Stimulated activated naive CD8-positive, alpha-beta T cell treated with anti-CD3 and anti-CD28 coated beads, Interleukin-15, Interleukin-2, amounts not matched to agents 100 ng/mL and 50 ng/mL, for 24 hours (primary cell): ENCODE measurements around the gene TSHR.
"Not testable (repeated sequence)": the region's sequence is repeated elsewhere in the genome, so short reads cannot be mapped to it uniquely, and the experiment has no call there.

Source experiments
- H3K27ac Mint-ChIP-seq: one replicate; pipeline ENCODE4 v1.8.0; 2021; ENCODE audit warnings: mild to moderate bottlenecking, mixed read lengths
- H3K27me3 Mint-ChIP-seq: one replicate; pipeline ENCODE4 v1.8.0; 2021; ENCODE audit warnings: mixed read lengths
- H3K36me3 Mint-ChIP-seq: one replicate; pipeline ENCODE4 v1.8.0; 2021; ENCODE audit warnings: low read depth, mixed read lengths
- H3K4me1 Mint-ChIP-seq: one replicate; pipeline ENCODE4 v1.8.0; 2021; ENCODE audit warnings: low read depth, mixed read lengths
- H3K4me3 Mint-ChIP-seq: one replicate; pipeline ENCODE4 v1.8.0; 2021; ENCODE audit warnings: mild to moderate bottlenecking, mixed read lengths
- H3K9me3 Mint-ChIP-seq: one replicate; pipeline ENCODE4 v1.8.0; 2021; ENCODE audit warnings: mixed read lengths

TSHR gene

DNA sequence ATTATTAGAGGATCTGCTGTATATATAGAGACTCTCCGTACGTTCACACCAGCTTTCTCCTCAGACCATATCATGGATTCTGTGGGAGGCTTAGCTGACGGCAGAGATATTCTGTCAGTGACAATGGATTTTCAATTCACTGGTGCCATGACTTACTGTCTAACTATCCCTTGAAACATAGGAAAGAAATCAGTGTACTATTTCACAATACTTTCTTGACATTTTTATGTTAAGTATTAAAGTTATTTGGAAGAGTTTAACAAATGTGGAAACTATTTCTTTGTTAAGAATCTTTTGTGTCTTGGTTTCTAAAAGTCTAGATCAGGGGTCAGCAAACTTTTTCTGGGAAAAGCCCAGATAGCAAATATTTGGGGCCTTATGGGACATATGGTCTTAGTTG, 146.8 kb downstream of the TSHR start:
- Mint-ChIP-seq H3K4me3 (no peak overlapping the region), H3K9me3 (no peaks in the 10 kb centered on the region), H3K27me3 (no peaks in the 10 kb centered on the region), H3K36me3 (no peaks in the 10 kb centered on the region), H3K4me1 (no peaks in the 10 kb centered on the region), H3K27ac (no peak overlapping the region)

DNA sequence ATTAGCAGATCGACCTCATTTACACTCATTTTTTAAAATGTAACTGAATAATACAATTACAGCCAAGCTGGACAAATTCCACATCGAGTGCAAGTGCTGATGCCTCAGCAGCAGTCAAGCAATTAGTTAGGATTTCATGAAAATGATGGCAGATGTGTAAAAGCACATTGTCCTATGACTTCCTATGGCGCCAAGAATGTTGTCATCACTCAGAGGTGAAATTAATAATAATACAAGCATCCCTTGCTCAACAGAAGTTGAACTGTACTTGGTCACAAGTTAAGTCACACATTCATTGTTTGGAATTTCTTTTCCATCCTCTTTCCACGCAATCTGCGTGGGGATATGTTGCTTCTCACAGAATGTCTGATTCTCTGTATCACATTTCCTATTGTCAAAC, 148.0 kb downstream of the TSHR start:
- no peaks in the 10 kb centered on the region for H3K9me3 Mint-ChIP-seq
- H3K27ac Mint-ChIP-seq = no peak overlapping the region
- no peaks in the 10 kb centered on the region for H3K36me3 Mint-ChIP-seq
- no peaks in the 10 kb centered on the region for H3K4me1 Mint-ChIP-seq
- H3K4me3 Mint-ChIP-seq = no peak overlapping the region
- no peaks in the 10 kb centered on the region for H3K27me3 Mint-ChIP-seq

- no peaks in the 10 kb centered on the region for H3K36me3 Mint-ChIP-seq
- H3K9me3 Mint-ChIP-seq = no peaks in the 10 kb centered on the region
- no peak overlapping the region for H3K4me3 Mint-ChIP-seq
- H3K27ac Mint-ChIP-seq = no peak overlapping the region
- H3K4me1 Mint-ChIP-seq = no peaks in the 10 kb centered on the region
- no peaks in the 10 kb centered on the region for H3K27me3 Mint-ChIP-seq
Measured at GRCh38 chr14:81105378-81105777, 150.0 kb downstream of the TSHR start.

GRCh38 chr14:81105961-81106360, 150.5 kb downstream of the TSHR start:
- Mint-ChIP-seq H3K27me3 (no peaks in the 10 kb centered on the region), H3K9me3 (no peaks in the 10 kb centered on the region), H3K27ac (no peak overlapping the region), H3K36me3 (no peaks in the 10 kb centered on the region), H3K4me1 (no peaks in the 10 kb centered on the region), H3K4me3 (no peak overlapping the region)

- H3K4me3 Mint-ChIP-seq = no peak overlapping the region
- H3K27me3 Mint-ChIP-seq = no peaks in the 10 kb centered on the region
- no peaks in the 10 kb centered on the region for H3K9me3 Mint-ChIP-seq
Measured at GRCh38 chr14:81110186-81110585, 154.8 kb downstream of the TSHR start.

GRCh38 chr14:81113176-81113575, 157.8 kb downstream of the TSHR start:
- Mint-ChIP-seq H3K4me1 (no peaks in the 10 kb centered on the region), H3K27ac (no peak overlapping the region), H3K4me3 (no peak overlapping the region), H3K9me3 (no peaks in the 10 kb centered on the region), H3K36me3 (no peaks in the 10 kb centered on the region), H3K27me3 (no peaks in the 10 kb centered on the region)

More at GRCh38 chr14:81110186-81110585, 154.8 kb downstream of the TSHR start:
- Mint-ChIP-seq H3K27ac (no peak overlapping the region), H3K4me1 (no peaks in the 10 kb centered on the region), H3K36me3 (no peaks in the 10 kb centered on the region)

- H3K27me3 Mint-ChIP-seq, H3K36me3 Mint-ChIP-seq, H3K27ac Mint-ChIP-seq, H3K4me3 Mint-ChIP-seq, H3K4me1 Mint-ChIP-seq, H3K9me3 Mint-ChIP-seq: not testable (repeated sequence)
Measured at GRCh38 chr14:81113945-81114820, 158.8 kb downstream of the TSHR start.

DNA sequence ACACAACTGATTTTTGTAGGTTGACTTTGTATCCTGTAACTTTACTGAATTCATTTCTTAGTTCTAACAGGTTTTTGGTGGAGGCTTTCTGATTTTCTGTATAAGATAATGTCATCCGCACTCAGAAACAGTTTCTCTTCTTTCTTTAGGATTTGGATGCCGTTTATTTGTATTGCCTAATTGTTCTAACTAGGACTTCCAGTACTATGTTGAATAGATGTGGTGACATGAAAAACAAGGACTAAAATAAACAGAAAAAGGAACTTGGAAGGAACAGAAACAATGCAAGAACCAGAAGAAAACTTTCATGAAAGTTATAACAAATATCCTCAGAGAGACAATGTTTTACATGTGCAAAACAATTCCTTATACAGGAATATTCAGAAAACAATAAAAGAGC, 165.1 kb downstream of the TSHR start:
- Mint-ChIP-seq H3K27me3 (no peaks in the 10 kb centered on the region), H3K27ac (no peak overlapping the region), H3K4me3 (no peak overlapping the region), H3K9me3 (no peaks in the 10 kb centered on the region), H3K36me3 (no peaks in the 10 kb centered on the region), H3K4me1 (peaks cover 6% of the 10 kb centered on the region)

GRCh38 chr14:81122326-81122725, 166.9 kb downstream of the TSHR start:
- Mint-ChIP-seq H3K27me3 (no peaks in the 10 kb centered on the region), H3K36me3 (no peaks in the 10 kb centered on the region), H3K4me1 (peaks cover 6% of the 10 kb centered on the region), H3K4me3 (no peak overlapping the region), H3K27ac (no peak overlapping the region), H3K9me3 (no peaks in the 10 kb centered on the region)

- peaks cover 6% of the 10 kb centered on the region for H3K4me1 Mint-ChIP-seq
- no peaks in the 10 kb centered on the region for H3K9me3 Mint-ChIP-seq
- H3K27ac Mint-ChIP-seq = no peak overlapping the region
- no peak overlapping the region for H3K4me3 Mint-ChIP-seq
- H3K36me3 Mint-ChIP-seq = no peaks in the 10 kb centered on the region
- H3K27me3 Mint-ChIP-seq = no peaks in the 10 kb centered on the region
Measured at GRCh38 chr14:81123811-81124210, 168.4 kb downstream of the TSHR start.

DNA sequence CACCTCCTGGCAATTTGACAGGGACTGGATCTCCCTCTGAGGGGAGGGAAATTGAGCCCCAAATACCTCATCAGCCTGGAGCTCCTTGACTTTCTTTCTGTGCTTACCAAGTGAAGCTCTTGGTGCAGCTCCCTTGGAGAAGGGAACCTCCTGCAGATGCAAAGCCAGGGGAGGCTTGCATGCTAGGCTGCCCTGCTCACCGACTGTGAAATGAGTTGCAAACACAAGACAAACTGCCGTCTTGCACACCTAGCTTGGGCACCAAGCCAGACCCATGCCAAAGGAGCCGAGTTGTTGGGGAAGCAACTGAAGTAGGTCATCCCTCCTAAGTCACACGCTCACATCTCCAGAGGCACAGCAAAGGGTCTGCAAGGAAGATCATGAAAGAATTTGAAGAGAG, 170.1 kb downstream of the TSHR start:
- H3K4me3 Mint-ChIP-seq = no peak overlapping the region
- peaks cover 6% of the 10 kb centered on the region for H3K4me1 Mint-ChIP-seq
- no peaks in the 10 kb centered on the region for H3K27me3 Mint-ChIP-seq
- H3K27ac Mint-ChIP-seq = no peak overlapping the region
- H3K36me3 Mint-ChIP-seq = no peaks in the 10 kb centered on the region
- no peaks in the 10 kb centered on the region for H3K9me3 Mint-ChIP-seq

DNA sequence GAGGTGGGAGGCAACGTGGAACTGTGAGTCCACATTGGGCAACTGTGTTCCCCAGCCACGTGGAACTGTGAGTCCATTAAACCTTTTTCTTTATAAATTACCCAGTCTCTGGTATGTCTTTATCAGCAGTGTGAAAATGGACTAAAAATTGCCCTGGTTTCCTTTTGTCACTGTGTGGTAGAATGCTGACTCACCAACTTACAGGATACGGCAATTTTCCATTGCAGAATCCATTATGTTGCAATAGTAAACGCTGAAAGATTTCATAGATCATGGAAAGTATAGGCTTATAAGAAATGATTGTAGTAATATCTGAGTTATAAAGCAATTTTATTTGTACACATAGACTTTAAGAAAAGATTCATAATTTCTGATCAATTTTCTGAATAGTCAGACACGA, 172.4 kb downstream of the TSHR start:
- H3K36me3 Mint-ChIP-seq = no peaks in the 10 kb centered on the region
- no peaks in the 10 kb centered on the region for H3K4me1 Mint-ChIP-seq
- no peak overlapping the region for H3K4me3 Mint-ChIP-seq
- no peak overlapping the region for H3K27ac Mint-ChIP-seq
- no peaks in the 10 kb centered on the region for H3K27me3 Mint-ChIP-seq
- no peaks in the 10 kb centered on the region for H3K9me3 Mint-ChIP-seq

- Mint-ChIP-seq H3K4me1 (no peaks in the 10 kb centered on the region), H3K4me3 (no peak overlapping the region), H3K27me3 (no peaks in the 10 kb centered on the region), H3K27ac (no peak overlapping the region), H3K36me3 (no peaks in the 10 kb centered on the region), H3K9me3 (no peaks in the 10 kb centered on the region)
Measured at GRCh38 chr14:81129242-81129641, 173.8 kb downstream of the TSHR start.

- Mint-ChIP-seq H3K36me3 (no peaks in the 10 kb centered on the region), H3K27ac (no peak overlapping the region), H3K4me3 (no peak overlapping the region), H3K9me3 (no peaks in the 10 kb centered on the region), H3K27me3 (no peaks in the 10 kb centered on the region), H3K4me1 (no peaks in the 10 kb centered on the region)
Measured at GRCh38 chr14:81132468-81132867, 177.0 kb downstream of the TSHR start.

DNA sequence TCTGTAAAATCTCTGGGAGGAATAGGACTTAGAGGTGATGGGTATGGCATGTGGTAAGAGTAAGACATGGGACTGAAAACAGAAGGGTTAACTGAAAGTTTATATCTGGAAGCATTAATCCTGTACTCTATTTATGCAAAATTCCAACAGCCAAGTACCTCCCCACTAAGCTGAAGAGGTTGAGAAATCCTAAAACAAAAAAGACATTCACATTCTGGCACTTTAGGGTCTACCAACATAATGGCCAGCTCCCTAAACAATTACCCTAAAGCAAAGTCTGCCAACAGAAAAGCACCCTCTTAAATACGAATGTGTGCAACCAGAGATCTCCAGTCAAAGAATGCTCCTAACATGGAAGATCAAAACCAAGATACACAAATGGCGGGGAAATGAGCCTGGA, 178.0 kb downstream of the TSHR start:
- no peaks in the 10 kb centered on the region for H3K36me3 Mint-ChIP-seq
- H3K27ac Mint-ChIP-seq = no peak overlapping the region
- no peaks in the 10 kb centered on the region for H3K27me3 Mint-ChIP-seq
- H3K9me3 Mint-ChIP-seq = no peaks in the 10 kb centered on the region
- no peaks in the 10 kb centered on the region for H3K4me1 Mint-ChIP-seq
- no peak overlapping the region for H3K4me3 Mint-ChIP-seq

DNA sequence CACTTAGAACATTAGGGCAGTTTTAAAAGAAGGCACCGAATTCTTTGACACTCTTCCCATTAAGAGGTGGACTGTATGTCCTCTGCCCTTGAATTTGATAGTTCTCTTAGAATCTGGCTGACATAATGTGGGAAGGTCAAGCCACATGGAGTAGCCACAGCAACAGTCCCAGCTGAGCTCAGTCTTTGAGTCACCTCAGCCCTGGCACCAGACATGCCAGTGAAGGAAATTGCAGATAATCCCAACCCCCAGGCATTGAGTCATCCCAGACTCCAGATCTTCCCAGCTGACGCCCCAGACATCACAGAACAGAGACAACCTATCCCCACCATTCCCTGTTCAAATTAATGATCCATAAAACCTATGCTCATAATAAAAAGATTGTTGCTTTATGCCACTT, 181.9 kb downstream of the TSHR start:
- H3K36me3 Mint-ChIP-seq = no peaks in the 10 kb centered on the region
- no peaks in the 10 kb centered on the region for H3K4me1 Mint-ChIP-seq
- no peak overlapping the region for H3K4me3 Mint-ChIP-seq
- H3K9me3 Mint-ChIP-seq = no peaks in the 10 kb centered on the region
- H3K27me3 Mint-ChIP-seq = no peaks in the 10 kb centered on the region
- no peak overlapping the region for H3K27ac Mint-ChIP-seq
